Fibroblast of skin of scalp (primary cell): ENCODE measurements around the gene ZDHHC4.

Experiments
- DNase-seq: peaks from one replicate; pipeline ENCODE4 v3.0.0-alpha.2; 2013

ZDHHC4 gene

GRCh38 chr7:6636741-6637543, 59.7 kb downstream of the ZDHHC4 start, which contains the start of gene ZNF316:
ZNF316 (plus strand) TSS chr7:6637318; CDS start chr7:6642410, 5,092 bp downstream.
- peak; percentile 51 for DNase-seq

- DNase-seq, result peak; percentile 27
Measured at GRCh38 chr7:6637544-6638229, 60.4 kb downstream of the ZDHHC4 start.
